ENCODE data around the gene FEM1A. TPM values are rescaled to one million over a fixed set of nuclear protein-coding genes. Genes with fewer than 3 reads are reported as not detected.
A peak's percentile ranks its signal among the peaks of the same experiment; 100 is the strongest.
"Not testable (repeated sequence)": the region's sequence is repeated elsewhere in the genome, so short reads cannot be mapped to it uniquely, and the experiment has no call there.

Gene FEM1A
- total RNA-seq, 1 donor from 2014 or later: 20.0 TPM

DNA sequence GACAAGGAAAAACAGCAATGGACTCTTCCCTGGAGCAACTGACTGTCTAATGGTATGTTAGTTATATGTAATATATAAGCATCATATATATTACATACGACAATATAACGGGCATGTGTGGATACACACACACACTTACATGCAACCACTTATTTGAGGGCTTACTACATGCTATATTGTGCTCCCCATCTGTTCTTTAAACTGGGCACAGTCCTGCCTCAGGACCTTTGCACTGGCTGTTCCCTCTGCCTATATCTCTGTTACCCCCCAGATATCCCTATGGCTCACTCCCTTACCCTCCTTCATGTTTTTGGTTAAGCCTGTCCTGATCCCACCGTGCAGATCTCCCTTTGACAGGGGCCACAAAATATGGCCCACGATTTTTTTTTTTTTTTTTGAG, 29.7 kb downstream of the FEM1A start:
- FAIRE-seq: no peak
- Histone ChIP-seq H3K27me3 (ENCODE audit: control insufficient read depth, insufficient read depth, low read length) (no peaks in the 10 kb centered on the region), H3K36me3 (ENCODE audit: control insufficient read depth, insufficient read depth, low read length) (peaks cover 14% of the 10 kb centered on the region), H3K4me3 (ENCODE audit: low read depth, low read length) (no peak overlapping the region)
- DNase-seq (ENCODE audit: low read depth): no peak
- TF ChIP-seq, protein P1, sequence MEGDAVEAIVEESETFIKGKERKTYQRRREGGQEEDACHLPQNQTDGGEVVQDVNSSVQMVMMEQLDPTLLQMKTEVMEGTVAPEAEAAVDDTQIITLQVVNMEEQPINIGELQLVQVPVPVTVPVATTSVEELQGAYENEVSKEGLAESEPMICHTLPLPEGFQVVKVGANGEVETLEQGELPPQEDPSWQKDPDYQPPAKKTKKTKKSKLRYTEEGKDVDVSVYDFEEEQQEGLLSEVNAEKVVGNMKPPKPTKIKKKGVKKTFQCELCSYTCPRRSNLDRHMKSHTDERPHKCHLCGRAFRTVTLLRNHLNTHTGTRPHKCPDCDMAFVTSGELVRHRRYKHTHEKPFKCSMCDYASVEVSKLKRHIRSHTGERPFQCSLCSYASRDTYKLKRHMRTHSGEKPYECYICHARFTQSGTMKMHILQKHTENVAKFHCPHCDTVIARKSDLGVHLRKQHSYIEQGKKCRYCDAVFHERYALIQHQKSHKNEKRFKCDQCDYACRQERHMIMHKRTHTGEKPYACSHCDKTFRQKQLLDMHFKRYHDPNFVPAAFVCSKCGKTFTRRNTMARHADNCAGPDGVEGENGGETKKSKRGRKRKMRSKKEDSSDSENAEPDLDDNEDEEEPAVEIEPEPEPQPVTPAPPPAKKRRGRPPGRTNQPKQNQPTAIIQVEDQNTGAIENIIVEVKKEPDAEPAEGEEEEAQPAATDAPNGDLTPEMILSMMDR (IDR thresholded peaks at IDR 0.05; ENCODE audit: insufficient read depth, low read length, severe bottlenecking): no peak

GRCh38 chr19:4822354-4822753, 30.8 kb downstream of the FEM1A start:
- not testable (repeated sequence) for H3K27me3 ChIP-seq (ENCODE audit: control insufficient read depth, insufficient read depth, low read length); FAIRE-seq; H3K4me3 ChIP-seq (ENCODE audit: low read depth, low read length); DNase-seq (ENCODE audit: low read depth)
- peaks cover 13% of the 10 kb centered on the region for H3K36me3 ChIP-seq (ENCODE audit: control insufficient read depth, insufficient read depth, low read length)

DNA sequence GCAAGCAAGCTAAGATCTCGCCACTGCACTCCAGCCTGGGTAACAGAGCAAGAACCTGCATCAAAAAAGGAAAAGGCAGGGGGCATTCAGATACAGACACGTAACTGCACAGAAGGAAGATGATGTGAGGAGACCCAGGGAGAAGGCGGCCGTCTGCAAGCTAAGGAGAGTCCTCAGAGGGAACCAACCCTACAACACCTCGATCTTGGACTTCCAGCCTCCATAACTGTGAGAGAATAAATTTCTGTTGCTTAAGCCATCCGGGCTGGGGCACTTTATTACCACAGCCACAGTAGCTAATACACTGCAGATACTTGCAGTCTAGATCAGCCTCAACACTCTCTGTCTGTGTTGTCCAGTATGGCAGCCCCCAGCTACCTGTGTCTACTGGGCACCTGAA, 32.0 kb downstream of the FEM1A start:
- DNase-seq (ENCODE audit: low read depth) (no peak), FAIRE-seq (no peak)
- TF ChIP-seq, protein P1 (IDR thresholded peaks at IDR 0.05; ENCODE audit: insufficient read depth, low read length, severe bottlenecking): no peak
- Histone ChIP-seq H3K27me3 (ENCODE audit: control insufficient read depth, insufficient read depth, low read length) (no peaks in the 10 kb centered on the region), H3K36me3 (ENCODE audit: control insufficient read depth, insufficient read depth, low read length) (peaks cover 6% of the 10 kb centered on the region), H3K4me3 (ENCODE audit: low read depth, low read length) (no peak overlapping the region)

DNA sequence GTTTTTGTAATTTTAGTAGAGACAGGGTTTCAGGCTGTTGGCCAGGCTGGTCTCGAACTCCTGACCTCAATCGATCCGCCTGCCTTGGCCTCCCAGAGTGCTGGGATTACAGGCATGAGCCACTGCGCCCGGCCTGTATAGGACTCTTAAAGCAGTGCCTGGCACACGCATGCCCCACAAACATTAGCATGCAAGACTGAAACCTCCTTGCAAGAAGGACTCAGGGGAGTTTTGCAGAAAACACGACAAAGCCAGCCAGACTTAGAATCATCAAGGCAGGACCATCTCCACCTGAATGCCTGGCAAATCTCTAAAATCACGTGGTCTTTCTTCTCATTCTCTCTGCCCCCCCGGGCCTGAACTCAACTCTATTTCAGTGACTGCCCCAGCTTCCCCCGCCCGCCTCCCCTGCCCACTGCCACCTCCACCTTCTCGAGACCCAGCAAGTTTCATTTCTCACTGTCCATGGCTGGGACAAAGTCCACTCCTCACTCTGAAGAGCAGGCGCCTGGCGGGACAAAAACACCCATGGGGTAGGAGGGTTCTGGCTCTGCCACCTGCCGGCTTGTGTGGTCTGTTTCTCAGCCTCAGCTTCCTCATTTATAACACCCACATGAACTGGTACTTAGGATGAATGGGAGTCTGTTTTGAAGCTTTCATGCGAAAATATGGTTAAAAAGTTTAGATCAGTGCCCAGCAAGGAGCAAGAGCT, 37.6 kb downstream of the FEM1A start:
- Histone ChIP-seq H3K27me3 (ENCODE audit: control insufficient read depth, insufficient read depth, low read length) (no peaks in the 10 kb centered on the region), H3K36me3 (ENCODE audit: control insufficient read depth, insufficient read depth, low read length) (peaks cover 2% of the 10 kb centered on the region), H3K4me3 (ENCODE audit: low read depth, low read length) (no peak overlapping the region)
- FAIRE-seq (no peak), DNase-seq (ENCODE audit: low read depth) (no peak)
- TF ChIP-seq, protein P1 (IDR thresholded peaks at IDR 0.05; ENCODE audit: insufficient read depth, low read length, severe bottlenecking): peak; percentile 9

DNA sequence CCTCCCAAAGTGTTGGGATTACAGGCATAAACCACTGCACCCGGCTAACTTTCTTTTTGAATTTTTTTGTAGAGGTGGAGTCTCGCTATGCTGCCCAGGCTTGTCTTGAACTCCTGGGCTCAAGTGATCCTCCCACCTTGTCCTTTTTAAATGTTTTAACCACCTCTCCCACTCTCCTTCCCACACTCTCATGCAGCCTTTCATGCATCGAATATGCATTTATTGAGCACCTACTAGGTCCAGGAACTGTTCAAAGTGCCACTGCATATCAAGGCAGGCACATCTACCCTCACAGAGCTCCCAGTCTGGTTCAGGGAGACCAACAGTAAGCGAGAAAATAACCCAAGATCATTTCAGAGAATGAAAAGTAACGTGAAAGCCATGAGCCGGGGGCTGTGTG, 38.8 kb downstream of the FEM1A start:
- Histone ChIP-seq H3K27me3 (ENCODE audit: control insufficient read depth, insufficient read depth, low read length) (no peaks in the 10 kb centered on the region), H3K4me3 (ENCODE audit: low read depth, low read length) (peak overlapping the region; percentile 96), H3K36me3 (ENCODE audit: control insufficient read depth, insufficient read depth, low read length) (peaks cover 2% of the 10 kb centered on the region)
- DNase-seq (ENCODE audit: low read depth) (no peak), FAIRE-seq (no peak)
- TF ChIP-seq, protein P1 (IDR thresholded peaks at IDR 0.05; ENCODE audit: insufficient read depth, low read length, severe bottlenecking): no peak

- no peaks in the 10 kb centered on the region for H3K27me3 ChIP-seq (ENCODE audit: control insufficient read depth, insufficient read depth, low read length)
- H3K4me3 ChIP-seq (ENCODE audit: low read depth, low read length): peak overlapping the region; percentile 96
- DNase-seq (ENCODE audit: low read depth) (no peak), FAIRE-seq (no peak)
- TF ChIP-seq, protein P1 (IDR thresholded peaks at IDR 0.05; ENCODE audit: insufficient read depth, low read length, severe bottlenecking): no peak
- H3K36me3 ChIP-seq (ENCODE audit: control insufficient read depth, insufficient read depth, low read length): peaks cover 2% of the 10 kb centered on the region
Measured at GRCh38 chr19:4830768-4831265, 39.3 kb downstream of the FEM1A start.

All from bronchial epithelial cell (primary cell).